Nephron progenitor cell (in vitro differentiated cells): ENCODE measurements around the gene ARHGAP26.
"Not testable (repeated sequence)": the region's sequence is repeated elsewhere in the genome, so short reads cannot be mapped to it uniquely, and the experiment has no call there.

Experiments used
- DNase-seq: peaks from one replicate; pipeline ENCODE4 v3.0.0; 2021
- H3K27ac Mint-ChIP-seq: 2 replicates; pipeline ENCODE4 v1.8.0; 2021; ENCODE audit warnings: mild to moderate bottlenecking, moderate library complexity, mixed read lengths
- H3K27me3 Mint-ChIP-seq: 2 replicates; pipeline ENCODE4 v1.8.0; 2021; ENCODE audit warnings: mild to moderate bottlenecking, low read depth, mixed read lengths; ENCODE audit not compliant: poor library complexity
- H3K36me3 Mint-ChIP-seq: 2 replicates; pipeline ENCODE4 v1.8.0; 2021; ENCODE audit warnings: low read depth, mixed read lengths
- H3K4me1 Mint-ChIP-seq: 2 replicates; pipeline ENCODE4 v1.8.0; 2021; ENCODE audit warnings: mixed read lengths
- H3K4me3 Mint-ChIP-seq: 2 replicates; pipeline ENCODE4 v1.8.0; 2021; ENCODE audit warnings: mild to moderate bottlenecking, moderate library complexity, mixed read lengths
- H3K9me3 Mint-ChIP-seq: 2 replicates; pipeline ENCODE4 v1.8.0; 2021; ENCODE audit warnings: mild to moderate bottlenecking, moderate library complexity, mixed read lengths
- TF ChIP-seq, protein P1 (sequence below): fragments of 200-600 bp; sonication (generic); IDR thresholded peaks from 2 replicates; pipeline ENCODE4 v1.5.0; 2021; ENCODE audit warnings: antibody characterized with exemption

The ARHGAP26 gene

DNA sequence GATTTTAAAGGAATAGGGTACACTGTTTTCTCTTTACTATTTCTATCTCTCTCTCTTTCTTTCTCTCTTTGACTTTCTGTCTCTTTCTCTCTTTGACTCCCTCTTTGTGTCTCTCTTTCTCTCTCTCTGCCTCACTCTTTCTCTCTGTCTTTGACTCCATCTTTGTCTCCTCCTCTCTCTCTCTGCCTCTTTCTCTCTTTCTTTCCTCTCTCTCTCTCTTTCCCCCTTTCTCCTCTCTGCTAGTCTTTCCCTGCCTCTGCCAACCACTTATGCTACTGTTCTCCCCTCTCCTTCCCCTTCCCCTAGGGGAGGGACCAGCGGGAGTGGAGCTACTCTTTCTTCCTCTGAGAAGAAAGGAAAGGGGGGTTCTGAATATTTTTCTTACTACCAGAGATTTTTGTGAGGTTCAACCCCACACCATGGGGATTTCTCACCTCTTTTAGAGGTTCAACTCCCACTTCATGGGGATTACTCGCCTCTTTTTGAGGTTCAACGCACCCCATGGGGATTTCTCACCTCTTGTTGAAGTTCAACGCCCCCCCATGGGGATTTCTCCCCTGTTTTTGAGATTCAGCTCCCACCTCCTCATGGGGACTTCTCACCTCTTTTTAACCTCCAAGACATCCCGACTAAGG, 323.4 kb downstream of the ARHGAP26 start:
- no peaks in the 10 kb centered on the region for H3K27me3 Mint-ChIP-seq
- TF ChIP-seq, protein P1, sequence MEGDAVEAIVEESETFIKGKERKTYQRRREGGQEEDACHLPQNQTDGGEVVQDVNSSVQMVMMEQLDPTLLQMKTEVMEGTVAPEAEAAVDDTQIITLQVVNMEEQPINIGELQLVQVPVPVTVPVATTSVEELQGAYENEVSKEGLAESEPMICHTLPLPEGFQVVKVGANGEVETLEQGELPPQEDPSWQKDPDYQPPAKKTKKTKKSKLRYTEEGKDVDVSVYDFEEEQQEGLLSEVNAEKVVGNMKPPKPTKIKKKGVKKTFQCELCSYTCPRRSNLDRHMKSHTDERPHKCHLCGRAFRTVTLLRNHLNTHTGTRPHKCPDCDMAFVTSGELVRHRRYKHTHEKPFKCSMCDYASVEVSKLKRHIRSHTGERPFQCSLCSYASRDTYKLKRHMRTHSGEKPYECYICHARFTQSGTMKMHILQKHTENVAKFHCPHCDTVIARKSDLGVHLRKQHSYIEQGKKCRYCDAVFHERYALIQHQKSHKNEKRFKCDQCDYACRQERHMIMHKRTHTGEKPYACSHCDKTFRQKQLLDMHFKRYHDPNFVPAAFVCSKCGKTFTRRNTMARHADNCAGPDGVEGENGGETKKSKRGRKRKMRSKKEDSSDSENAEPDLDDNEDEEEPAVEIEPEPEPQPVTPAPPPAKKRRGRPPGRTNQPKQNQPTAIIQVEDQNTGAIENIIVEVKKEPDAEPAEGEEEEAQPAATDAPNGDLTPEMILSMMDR: no peak
- peaks cover 58% of the 10 kb centered on the region for H3K4me1 Mint-ChIP-seq
- no peak for DNase-seq
- H3K9me3 Mint-ChIP-seq: peaks cover 6% of the 10 kb centered on the region
- peak overlapping the region; percentile 38 for H3K27ac Mint-ChIP-seq
- peaks cover 4% of the 10 kb centered on the region for H3K36me3 Mint-ChIP-seq
- H3K4me3 Mint-ChIP-seq: peak overlapping the region; percentile 70

DNA sequence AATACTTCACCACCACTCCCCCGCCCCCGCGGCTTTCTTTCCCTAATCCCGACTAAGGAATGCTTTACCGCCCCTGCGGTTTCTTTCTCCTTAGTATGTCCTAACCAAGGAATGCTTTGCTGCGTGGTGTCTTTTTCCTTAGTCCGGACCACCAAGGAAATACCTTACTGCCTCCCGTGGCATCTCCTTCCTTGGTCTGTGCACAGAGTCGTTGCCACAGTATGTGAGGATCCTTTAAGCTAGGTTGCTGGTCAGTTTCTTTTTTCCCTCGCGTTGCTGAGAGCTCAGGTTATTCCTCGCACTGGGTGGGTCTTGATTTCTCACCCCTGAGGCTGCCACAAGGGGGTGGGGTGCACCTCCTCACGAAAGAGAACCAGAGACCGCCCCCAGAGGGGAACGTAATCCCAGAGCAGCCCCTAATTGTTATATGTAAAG, 323.9 kb downstream of the ARHGAP26 start:
- H3K27ac Mint-ChIP-seq: peak overlapping the region; percentile 38
- TF ChIP-seq, protein P1: peak; percentile 18
- no peaks in the 10 kb centered on the region for H3K36me3 Mint-ChIP-seq
- peak overlapping the region; percentile 70 for H3K4me3 Mint-ChIP-seq
- peak; percentile 46 for DNase-seq
- H3K4me1 Mint-ChIP-seq: peaks cover 52% of the 10 kb centered on the region
- H3K27me3 Mint-ChIP-seq: no peaks in the 10 kb centered on the region
- peaks cover 6% of the 10 kb centered on the region for H3K9me3 Mint-ChIP-seq

DNA sequence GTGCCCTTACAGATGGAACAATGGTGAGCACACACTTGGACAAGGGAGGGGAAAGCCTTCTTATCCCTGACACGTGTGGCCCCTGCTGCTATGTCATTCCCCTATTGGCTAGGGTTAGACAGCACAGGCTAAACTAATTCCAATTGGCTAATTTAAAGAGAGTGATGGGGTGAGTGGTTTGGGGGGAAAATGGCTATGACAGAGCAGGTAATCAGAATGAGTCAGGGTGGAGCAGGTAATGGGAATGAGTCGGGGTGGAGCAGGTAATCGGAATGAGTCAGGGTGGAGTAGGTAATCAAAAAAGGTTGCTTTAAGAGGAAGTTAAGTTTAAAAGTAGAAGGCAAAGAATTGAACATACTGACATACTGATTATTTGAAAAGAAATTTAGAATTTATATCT, 324.4 kb downstream of the ARHGAP26 start:
- H3K27me3 Mint-ChIP-seq, DNase-seq, H3K27ac Mint-ChIP-seq, H3K36me3 Mint-ChIP-seq, H3K9me3 Mint-ChIP-seq: not testable (repeated sequence)
- Mint-ChIP-seq H3K4me1 (peaks cover 47% of the 10 kb centered on the region), H3K4me3 (peak overlapping the region; percentile 70)

DNA sequence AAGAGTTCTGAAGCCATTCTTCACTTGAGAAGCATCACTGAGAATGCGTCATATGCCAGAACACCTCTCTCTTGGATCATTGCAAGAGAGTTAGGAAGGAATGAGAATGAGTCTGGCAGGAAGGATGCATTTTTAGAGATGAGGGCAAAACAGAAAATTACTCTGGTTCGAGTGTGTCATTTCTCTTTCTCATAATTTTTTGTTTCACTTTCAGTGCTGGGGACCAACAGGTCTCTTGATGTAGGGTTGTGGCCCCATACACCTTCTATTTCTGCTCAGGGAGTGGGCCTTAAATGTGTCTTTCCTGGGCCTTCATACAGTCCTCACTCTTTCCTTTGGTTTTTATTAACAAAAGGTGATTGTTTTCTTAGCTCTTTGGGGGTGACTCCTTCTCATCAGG, 330.9 kb downstream of the ARHGAP26 start:
- H3K9me3 Mint-ChIP-seq: no peaks in the 10 kb centered on the region
- H3K27ac Mint-ChIP-seq: no peak overlapping the region
- no peak for DNase-seq
- peaks cover 3% of the 10 kb centered on the region for H3K27me3 Mint-ChIP-seq
- TF ChIP-seq, protein P1: no peak
- H3K36me3 Mint-ChIP-seq: no peaks in the 10 kb centered on the region
- H3K4me1 Mint-ChIP-seq: peaks cover 17% of the 10 kb centered on the region
- H3K4me3 Mint-ChIP-seq: no peak overlapping the region

DNA sequence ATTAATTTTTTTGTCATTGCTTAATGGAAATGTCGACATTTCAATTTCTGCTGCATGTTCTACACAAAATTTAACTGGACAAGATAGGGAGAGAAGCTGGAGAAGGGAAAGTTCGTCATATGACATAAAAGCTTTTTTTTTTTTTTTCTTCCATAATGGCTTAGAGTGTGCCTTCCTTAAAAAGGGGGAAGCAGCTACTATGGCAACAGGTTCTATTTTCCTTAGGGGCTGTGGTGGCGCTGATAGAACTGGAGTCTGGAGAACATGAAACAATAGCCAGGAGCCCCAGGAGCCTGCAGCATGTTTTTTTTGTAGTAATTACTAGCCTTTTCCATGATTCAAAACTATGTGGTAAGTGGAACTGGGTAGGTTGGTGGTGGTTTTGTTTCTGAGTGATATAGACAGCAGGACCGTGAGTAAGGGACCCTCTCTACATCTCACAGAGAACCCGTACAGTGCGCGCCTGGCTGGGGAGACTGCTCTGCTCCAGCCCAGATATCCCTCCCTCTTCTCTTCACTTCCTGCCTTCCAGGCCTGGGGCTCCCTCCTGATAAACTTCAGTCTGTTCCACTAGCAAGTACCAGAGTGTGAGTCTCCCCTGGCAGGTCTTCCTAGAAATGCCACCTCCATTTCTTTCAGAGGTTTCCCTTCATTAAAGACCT, 331.7 kb downstream of the ARHGAP26 start:
- peak overlapping the region; percentile 57 for H3K27ac Mint-ChIP-seq
- H3K4me1 Mint-ChIP-seq: peaks cover 17% of the 10 kb centered on the region
- TF ChIP-seq, protein P1: no peak
- no peaks in the 10 kb centered on the region for H3K36me3 Mint-ChIP-seq
- H3K9me3 Mint-ChIP-seq: no peaks in the 10 kb centered on the region
- DNase-seq: no peak
- H3K4me3 Mint-ChIP-seq: no peak overlapping the region
- H3K27me3 Mint-ChIP-seq: peaks cover 3% of the 10 kb centered on the region

DNA sequence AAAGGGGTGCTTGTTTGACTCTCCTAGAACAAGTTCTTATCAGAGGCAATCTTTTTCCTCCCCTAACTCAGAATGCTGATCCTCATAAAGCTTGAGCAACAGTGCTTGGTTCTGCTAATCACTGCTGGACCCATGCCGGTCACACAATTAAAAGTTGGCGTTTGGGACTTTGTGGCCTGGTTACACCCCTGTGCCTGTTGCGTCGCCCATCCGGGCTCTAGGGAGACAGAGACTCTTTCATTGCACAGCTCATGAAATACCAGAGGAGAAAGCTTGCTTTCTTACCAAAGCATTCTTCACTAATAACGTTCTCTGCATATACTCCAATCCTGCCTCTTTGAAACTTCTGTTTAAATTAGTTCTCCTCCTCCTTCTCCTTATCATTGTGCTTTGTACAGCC, 332.2 kb downstream of the ARHGAP26 start:
- TF ChIP-seq, protein P1: no peak
- Mint-ChIP-seq H3K27me3 (peaks cover 3% of the 10 kb centered on the region), H3K4me1 (peaks cover 17% of the 10 kb centered on the region), H3K36me3 (no peaks in the 10 kb centered on the region), H3K4me3 (no peak overlapping the region), H3K9me3 (no peaks in the 10 kb centered on the region), H3K27ac (peak overlapping the region; percentile 2)
- DNase-seq: no peak
